AG09319 (cell line): ENCODE data around the gene TMEM221.

ENCODE experiments used
- DNase-seq: peaks from one replicate; pipeline ENCODE4 v3.0.0-alpha.2; 2010; ENCODE audit warnings: low read depth; ENCODE audit errors: extremely low read depth
- TF ChIP-seq, protein P1 (sequence below): IDR thresholded peaks from 2 replicates; pipeline ENCODE4 v1.5.1; 2011; ENCODE audit warnings: low read depth, mild to moderate bottlenecking, inconsistent platforms, low read length, moderate library complexity

The TMEM221 gene

DNA sequence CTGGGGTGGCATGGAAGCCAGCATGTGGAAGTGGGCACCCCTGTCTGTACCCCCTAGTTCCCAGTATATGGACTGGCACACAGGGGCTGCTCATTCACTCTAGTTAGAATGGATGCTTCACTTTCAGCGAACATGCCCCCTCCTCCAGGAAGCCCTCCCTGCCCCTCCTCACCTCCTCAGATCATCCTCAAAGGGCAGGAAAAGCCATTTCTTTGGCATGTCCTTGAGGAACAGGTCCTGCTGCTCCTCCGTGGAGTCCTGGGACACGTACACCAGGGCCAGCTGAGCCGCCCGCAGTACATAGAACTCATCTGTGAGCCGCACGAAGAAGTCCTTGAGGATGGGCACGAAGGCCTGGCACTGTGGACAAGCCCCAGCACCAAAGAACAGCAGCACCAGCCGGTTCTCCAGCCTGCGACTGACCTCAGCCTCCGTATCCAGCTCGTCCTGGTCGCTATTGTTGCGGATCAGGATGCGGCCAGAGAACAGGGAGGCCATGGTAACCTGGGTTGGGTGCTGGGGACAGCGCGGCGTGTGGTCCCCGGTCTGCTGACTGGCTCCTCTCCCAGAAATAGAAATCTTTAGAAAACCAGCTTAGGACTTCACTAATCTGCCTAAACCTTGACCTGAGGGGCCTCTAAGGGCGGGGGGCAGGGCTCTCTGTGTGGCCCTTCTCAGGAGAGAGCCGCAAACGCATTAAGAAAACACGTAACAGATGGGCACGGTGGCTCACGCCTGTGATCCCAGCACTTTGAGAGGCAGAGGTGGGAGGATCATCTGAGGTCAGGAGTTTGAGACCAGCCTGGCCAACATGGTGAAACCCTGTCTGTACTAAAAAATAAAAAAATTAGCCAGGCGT lies 12.1 kb upstream of the TMEM221 start, which contains the start of gene NXNL1:
TSS of gene NXNL1 (minus strand) at position 555 of the 859 bp plus-strand sequence. CDS start at position 498, 57 bp downstream.
- TF ChIP-seq, protein P1, sequence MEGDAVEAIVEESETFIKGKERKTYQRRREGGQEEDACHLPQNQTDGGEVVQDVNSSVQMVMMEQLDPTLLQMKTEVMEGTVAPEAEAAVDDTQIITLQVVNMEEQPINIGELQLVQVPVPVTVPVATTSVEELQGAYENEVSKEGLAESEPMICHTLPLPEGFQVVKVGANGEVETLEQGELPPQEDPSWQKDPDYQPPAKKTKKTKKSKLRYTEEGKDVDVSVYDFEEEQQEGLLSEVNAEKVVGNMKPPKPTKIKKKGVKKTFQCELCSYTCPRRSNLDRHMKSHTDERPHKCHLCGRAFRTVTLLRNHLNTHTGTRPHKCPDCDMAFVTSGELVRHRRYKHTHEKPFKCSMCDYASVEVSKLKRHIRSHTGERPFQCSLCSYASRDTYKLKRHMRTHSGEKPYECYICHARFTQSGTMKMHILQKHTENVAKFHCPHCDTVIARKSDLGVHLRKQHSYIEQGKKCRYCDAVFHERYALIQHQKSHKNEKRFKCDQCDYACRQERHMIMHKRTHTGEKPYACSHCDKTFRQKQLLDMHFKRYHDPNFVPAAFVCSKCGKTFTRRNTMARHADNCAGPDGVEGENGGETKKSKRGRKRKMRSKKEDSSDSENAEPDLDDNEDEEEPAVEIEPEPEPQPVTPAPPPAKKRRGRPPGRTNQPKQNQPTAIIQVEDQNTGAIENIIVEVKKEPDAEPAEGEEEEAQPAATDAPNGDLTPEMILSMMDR = no peak
- no peak for DNase-seq

DNA sequence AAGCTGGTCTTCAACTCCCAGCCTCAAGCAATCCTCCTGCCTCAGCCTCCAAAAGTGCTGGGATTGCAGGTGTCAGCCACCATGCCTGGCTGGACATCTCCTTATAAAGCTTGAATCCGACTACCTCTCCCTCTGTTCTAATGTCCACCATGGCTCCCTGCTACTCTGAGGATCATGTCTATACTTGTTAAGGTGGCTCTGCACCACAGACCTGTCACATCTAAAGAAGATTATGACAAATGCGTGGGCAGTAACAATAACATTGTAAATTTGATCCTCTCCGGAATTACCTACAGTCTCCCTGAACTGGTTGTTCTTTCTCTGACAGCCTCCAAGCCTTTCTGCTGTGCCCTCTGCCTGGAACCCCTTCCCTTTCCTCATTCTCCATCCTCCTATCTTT lies 10.5 kb upstream of the TMEM221 start:
- TF ChIP-seq, protein P1 = no peak
- DNase-seq = no peak

DNA sequence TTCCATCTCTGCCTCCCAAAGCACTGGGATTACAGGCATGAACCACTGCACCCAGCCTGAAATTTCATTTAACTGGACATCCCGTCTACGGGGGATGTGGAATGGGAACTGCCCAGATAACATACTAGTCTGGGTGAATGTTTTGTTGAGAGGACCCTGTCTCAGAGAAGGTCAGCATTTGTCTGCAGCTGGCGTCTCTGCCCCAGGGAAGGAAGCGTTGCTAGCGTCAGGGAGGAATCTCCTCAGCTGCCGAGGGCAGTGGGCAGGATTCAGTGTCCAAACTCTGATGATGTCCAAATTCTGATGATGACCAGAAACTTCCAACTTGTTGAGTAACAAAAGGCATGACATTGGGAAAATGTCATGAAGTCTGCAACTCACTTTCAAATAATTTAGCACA lies 9.1 kb upstream of the TMEM221 start:
- TF ChIP-seq, protein P1 = no peak
- no peak for DNase-seq

DNA sequence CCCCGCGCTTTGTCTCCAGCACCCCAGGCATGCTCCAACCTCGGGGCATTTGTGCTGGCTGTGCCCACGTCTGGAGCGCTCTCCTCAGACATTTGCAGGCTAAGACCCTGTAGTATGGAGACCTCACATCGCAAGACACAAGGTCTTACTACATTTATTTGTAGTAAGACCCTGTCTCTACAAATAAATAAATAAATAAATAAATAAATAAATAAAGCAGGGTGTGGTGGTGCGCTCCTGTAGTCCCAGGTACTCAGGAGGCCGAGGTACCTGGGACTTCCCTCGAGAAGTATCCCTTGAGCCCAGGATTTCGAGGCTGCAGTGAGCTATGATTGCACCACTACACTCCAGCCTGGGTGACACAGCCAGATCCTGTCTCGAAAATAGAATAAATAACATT lies 7.7 kb upstream of the TMEM221 start:
- no peak for DNase-seq
- TF ChIP-seq, protein P1 = no peak

DNA sequence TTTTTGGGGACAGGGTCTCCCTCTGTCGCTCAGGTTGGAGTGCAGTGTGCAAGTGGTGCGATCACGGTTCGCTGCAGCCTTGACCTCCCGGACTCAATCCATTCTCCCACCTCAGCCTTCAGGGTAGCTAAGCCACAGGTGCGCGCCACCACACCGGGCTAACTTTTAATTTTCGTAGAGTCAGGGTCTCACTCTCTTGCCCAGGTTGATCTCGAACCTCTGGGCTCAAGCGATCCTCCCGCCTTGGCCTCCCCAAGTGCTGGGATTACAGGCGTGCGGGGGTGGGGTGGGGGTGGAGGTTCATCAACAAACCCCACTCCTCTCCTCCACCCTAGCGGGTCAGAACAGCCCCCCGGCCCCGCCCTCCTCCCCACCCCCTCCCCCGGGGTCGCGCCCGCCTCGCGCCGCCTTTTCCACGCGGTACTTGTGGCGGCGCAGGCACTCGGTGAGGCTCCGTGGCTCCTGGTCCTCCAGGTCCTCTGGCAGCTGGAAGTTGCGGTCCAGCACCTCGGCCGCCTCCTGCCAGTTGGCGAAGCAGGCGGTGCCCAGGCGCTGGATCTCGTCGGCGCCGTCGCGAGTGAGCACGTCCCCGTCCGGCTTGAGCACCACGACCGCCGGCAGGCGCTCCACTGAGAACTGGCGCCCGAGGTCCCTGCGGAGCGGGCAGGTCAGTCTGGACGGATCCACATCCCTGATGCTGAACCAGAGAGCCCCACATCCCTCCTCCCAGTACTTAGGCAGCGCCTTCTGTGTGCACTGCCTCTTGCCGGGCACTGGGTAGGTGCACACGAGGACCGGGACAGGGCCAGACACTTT lies 7.0 kb upstream of the TMEM221 start:
- no peak for DNase-seq
- TF ChIP-seq, protein P1 = no peak

DNA sequence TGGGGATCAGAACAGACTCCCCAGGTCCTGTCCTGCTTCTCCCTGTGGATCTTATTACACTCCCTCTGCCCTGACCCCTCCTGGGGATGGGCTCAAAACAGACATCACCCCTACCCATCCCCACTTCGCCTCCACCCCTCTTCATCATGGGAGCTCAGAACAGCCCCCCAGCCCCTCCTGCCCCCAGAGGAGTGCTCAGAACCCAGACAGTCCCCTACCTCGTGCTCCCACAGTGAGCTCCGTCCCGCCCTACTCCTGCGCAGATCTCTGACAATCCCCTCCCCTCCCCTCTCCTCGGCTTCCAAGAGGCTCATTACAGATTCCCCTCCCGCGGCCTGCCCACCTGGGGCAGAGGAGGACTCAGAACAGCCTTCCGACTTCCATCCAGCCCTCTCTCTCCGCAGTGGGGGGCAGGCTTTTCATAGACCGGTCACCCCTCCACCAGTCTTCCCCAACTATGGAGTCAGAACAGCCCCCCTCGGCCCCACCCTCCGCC lies 6.2 kb upstream of the TMEM221 start:
- no peak for DNase-seq
- TF ChIP-seq, protein P1 = no peak

DNA sequence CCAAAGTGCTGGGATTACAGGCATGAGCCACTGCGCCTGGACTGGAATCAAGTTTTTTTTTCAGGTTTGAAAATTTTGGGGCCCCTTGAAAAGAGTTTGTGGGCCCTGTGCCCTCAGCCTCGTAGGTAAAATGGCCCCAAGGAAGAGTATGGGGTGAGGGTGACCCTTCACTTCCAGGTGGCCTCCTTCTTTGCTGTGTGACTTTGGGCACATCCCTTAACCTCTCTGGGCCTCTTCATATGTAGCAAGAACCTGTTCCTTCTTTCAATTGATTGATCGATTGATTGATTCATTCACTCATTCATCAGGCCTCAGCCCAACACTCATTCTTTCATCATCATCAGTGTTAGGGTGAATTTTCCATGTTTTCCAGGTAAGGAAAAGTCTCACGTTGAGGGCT lies 3.4 kb upstream of the TMEM221 start:
- TF ChIP-seq, protein P1 = no peak

More for the DNA sequence above, 3.4 kb upstream of the TMEM221 start:
- DNase-seq = no peak
